Measurements from ENCODE around the gene ARPC5L. TPM values are rescaled to one million over a fixed set of nuclear protein-coding genes. Genes with fewer than 3 reads are reported as not detected.
A peak's percentile ranks its signal among the peaks of the same experiment; 100 is the strongest.

The ARPC5L gene
- total and polyA plus RNA-seq, 9 of the 15 experiments (the other 6 are each of a cell fraction or from before 2014, with no cell fraction given) = 25.4 to 113 (median 63.8) TPM

DNA sequence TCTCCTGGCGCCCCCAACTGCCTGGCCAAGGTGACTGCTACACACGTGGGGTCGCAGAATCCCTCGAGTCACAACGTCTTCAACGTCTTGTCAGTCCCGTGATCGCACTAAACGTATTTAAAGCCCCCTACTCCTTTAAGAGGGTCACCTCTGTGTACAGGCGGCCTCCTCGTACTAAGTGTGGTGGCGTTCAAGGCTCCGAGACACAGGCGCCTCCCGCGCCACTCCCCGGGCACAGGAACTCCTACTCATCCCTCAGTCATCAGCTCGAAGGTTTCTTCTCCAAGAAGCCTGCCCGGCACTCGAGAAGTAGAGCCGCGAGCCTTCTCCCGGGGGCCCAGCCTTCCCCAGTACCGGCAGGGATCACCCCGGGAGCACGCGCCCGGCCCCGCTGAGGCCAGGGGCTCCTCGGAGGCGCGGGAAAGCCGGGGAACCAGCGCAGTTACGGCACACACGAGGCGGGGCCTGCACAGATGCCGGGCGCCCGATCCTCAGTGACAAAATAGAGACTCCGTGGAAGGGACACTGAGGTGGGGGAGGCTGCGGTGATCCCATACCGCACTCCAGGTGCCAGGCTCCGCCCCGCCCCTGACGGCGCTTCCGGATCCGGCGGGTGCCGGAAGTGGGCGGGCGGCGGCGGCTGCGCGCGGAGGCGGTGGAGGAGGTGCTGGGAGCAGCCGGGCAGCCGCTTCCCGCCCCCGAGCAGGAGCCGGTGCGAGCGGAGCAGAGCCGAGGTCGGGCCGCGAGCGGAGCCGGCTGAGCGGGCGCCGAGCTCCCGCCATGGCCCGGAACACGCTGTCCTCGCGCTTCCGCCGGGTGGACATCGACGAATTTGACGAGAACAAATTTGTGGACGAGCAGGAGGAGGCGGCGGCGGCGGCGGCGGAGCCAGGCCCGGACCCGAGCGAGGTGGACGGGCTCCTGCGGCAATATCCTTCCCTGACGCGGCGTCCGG is 6.9 kb downstream of the ARPC5L start (continued):
- TF ChIP-seq MTA3 (IDR thresholded peaks at IDR 0.05; ENCODE audit: borderline replicate concordance) = 0 out of 2 replicates have a peak, but pooled peaks have one; percentile 66
- no peak; the same call in 1 of the 2 replicates for TF ChIP-seq SREBF2 (CRISPR knock-in tag; IDR thresholded peaks at IDR 0.05)
- no peak for TF ChIP-seq BRF1 (IDR thresholded peaks at IDR 0.05; ENCODE audit: borderline replicate concordance, extremely low read depth, insufficient read length)
- TF ChIP-seq SUPT5H (IDR thresholded peaks at IDR 0.05) = peak; percentile 96
- TF ChIP-seq, protein P1, sequence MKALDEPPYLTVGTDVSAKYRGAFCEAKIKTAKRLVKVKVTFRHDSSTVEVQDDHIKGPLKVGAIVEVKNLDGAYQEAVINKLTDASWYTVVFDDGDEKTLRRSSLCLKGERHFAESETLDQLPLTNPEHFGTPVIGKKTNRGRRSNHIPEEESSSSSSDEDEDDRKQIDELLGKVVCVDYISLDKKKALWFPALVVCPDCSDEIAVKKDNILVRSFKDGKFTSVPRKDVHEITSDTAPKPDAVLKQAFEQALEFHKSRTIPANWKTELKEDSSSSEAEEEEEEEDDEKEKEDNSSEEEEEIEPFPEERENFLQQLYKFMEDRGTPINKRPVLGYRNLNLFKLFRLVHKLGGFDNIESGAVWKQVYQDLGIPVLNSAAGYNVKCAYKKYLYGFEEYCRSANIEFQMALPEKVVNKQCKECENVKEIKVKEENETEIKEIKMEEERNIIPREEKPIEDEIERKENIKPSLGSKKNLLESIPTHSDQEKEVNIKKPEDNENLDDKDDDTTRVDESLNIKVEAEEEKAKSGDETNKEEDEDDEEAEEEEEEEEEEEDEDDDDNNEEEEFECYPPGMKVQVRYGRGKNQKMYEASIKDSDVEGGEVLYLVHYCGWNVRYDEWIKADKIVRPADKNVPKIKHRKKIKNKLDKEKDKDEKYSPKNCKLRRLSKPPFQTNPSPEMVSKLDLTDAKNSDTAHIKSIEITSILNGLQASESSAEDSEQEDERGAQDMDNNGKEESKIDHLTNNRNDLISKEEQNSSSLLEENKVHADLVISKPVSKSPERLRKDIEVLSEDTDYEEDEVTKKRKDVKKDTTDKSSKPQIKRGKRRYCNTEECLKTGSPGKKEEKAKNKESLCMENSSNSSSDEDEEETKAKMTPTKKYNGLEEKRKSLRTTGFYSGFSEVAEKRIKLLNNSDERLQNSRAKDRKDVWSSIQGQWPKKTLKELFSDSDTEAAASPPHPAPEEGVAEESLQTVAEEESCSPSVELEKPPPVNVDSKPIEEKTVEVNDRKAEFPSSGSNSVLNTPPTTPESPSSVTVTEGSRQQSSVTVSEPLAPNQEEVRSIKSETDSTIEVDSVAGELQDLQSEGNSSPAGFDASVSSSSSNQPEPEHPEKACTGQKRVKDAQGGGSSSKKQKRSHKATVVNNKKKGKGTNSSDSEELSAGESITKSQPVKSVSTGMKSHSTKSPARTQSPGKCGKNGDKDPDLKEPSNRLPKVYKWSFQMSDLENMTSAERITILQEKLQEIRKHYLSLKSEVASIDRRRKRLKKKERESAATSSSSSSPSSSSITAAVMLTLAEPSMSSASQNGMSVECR (CRISPR knock-in tag; IDR thresholded peaks at IDR 0.05) = peak; percentile 66
- TF ChIP-seq NFYB (IDR thresholded peaks at IDR 0.05; ENCODE audit: extremely low read depth, insufficient read length) = no peak
- TF ChIP-seq RB1 (IDR thresholded peaks at IDR 0.05; ENCODE audit: low read depth) = peak; percentile 95
- peak; percentile 93 for TF ChIP-seq EGR1 (conservative IDR thresholded peaks at IDR 0.05)
- no peak for TF ChIP-seq PTTG1 (tag; IDR thresholded peaks at IDR 0.05; ENCODE audit: low read depth)
- no peak for TF ChIP-seq LEF1 (IDR thresholded peaks at IDR 0.05)
- TF ChIP-seq MYNN (IDR thresholded peaks at IDR 0.05) = peak; percentile 48; the same call in 1 of the 2 replicates
- no peak for TF ChIP-seq MYNN (CRISPR knock-in tag; IDR thresholded peaks at IDR 0.05)
- TF ChIP-seq NRF1 (conservative IDR thresholded peaks at IDR 0.05 in 1 of 2, IDR thresholded peaks at IDR 0.05 in 1 of 2) = peak; percentile 90 to 91
- TF ChIP-seq, protein P2, sequence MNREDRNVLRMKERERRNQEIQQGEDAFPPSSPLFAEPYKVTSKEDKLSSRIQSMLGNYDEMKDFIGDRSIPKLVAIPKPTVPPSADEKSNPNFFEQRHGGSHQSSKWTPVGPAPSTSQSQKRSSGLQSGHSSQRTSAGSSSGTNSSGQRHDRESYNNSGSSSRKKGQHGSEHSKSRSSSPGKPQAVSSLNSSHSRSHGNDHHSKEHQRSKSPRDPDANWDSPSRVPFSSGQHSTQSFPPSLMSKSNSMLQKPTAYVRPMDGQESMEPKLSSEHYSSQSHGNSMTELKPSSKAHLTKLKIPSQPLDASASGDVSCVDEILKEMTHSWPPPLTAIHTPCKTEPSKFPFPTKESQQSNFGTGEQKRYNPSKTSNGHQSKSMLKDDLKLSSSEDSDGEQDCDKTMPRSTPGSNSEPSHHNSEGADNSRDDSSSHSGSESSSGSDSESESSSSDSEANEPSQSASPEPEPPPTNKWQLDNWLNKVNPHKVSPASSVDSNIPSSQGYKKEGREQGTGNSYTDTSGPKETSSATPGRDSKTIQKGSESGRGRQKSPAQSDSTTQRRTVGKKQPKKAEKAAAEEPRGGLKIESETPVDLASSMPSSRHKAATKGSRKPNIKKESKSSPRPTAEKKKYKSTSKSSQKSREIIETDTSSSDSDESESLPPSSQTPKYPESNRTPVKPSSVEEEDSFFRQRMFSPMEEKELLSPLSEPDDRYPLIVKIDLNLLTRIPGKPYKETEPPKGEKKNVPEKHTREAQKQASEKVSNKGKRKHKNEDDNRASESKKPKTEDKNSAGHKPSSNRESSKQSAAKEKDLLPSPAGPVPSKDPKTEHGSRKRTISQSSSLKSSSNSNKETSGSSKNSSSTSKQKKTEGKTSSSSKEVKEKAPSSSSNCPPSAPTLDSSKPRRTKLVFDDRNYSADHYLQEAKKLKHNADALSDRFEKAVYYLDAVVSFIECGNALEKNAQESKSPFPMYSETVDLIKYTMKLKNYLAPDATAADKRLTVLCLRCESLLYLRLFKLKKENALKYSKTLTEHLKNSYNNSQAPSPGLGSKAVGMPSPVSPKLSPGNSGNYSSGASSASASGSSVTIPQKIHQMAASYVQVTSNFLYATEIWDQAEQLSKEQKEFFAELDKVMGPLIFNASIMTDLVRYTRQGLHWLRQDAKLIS (CRISPR knock-in tag; IDR thresholded peaks at IDR 0.05) = peak; percentile 95
- TF ChIP-seq, protein P3, sequence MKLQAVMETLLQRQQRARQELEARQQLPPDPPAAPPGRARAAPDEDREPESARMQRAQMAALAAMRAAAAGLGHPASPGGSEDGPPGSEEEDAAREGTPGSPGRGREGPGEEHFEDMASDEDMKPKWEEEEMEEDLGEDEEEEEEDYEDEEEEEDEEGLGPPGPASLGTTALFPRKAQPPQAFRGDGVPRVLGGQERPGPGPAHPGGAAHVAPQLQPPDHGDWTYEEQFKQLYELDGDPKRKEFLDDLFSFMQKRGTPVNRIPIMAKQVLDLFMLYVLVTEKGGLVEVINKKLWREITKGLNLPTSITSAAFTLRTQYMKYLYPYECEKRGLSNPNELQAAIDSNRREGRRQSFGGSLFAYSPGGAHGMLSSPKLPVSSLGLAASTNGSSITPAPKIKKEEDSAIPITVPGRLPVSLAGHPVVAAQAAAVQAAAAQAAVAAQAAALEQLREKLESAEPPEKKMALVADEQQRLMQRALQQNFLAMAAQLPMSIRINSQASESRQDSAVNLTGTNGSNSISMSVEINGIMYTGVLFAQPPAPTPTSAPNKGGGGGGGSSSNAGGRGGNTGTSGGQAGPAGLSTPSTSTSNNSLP (IDR thresholded peaks at IDR 0.05; ENCODE audit: borderline replicate concordance, low read depth, low read length) = no peak
- TF ChIP-seq CHD1 (IDR thresholded peaks at IDR 0.05; ENCODE audit: low read length) = no peak
- no peak for TF ChIP-seq RBM34 (IDR thresholded peaks at IDR 0.05; ENCODE audit: borderline replicate concordance, insufficient read depth, low read length)
